Lower leg skin (tissue), 4 donors: ENCODE measurements around the gene NEURL1B. TPM values are rescaled to one million over a fixed set of nuclear protein-coding genes. Genes with fewer than 3 reads are reported as not detected.

Experiments used
- DNase-seq, 2 donors: peaks; one replicate each; pipeline ENCODE4 v3.0.0-alpha.2; 2019; ENCODE audit warnings: low spot score in 2 of 2
- H3K4me3 ChIP-seq: fragments of 200-600 bp; sonication (generic); 2 replicates; pipeline ENCODE4 v1.5.1; 2017; ENCODE audit warnings: mild to moderate bottlenecking, low read depth; ENCODE audit not compliant: poor library complexity, severe bottlenecking
- CTCF ChIP-seq, 3 donors: fragments of 450-650 bp; IDR thresholded peaks; one replicate each; pipeline ENCODE4 v1.5.1; 2016; ENCODE audit warnings: antibody characterized with exemption in 3 of 3, mild to moderate bottlenecking in 3 of 3, moderate library complexity in 2 of 3
- POLR2A ChIP-seq, 2 donors: fragments of 450-650 bp; IDR thresholded peaks; one replicate each; pipeline ENCODE4 v1.6.1; 2016 to 2017; ENCODE audit warnings: antibody characterized with exemption in 2 of 2, mild to moderate bottlenecking in 1 of 2, moderate library complexity in 1 of 2
- WGBS, 2 donors: methylation state at CpG; one replicate each; pipeline ENCODE4 v1.1.5; 2018; 5-methylcytosine and 5-hydroxymethylcytosine counted together
- intact Hi-C: fragments of 100-400 bp; cut with DNase I; formaldehyde crosslinking; loops from one replicate; pipeline ENCODE4 v1.15.0; 2023; ENCODE audit warnings: low total_unique reads
- total RNA-seq, 4 donors: library from RNA; depleted of rRNA; stranded (reverse); fragments of >200 nt; gene quantifications; one replicate each; pipeline ENCODE4 v1.1.0, GENCODE V29; 2016

NEURL1B gene
- total RNA-seq, 4 donors from 2014 or later = 12.5 to 34.8 (median 20.9) TPM

GRCh38 chr5:172612771-172613170 lies 28.3 kb upstream of the NEURL1B start:
- intact Hi-C loops = no loop called here
- DNase-seq = no peak
- no peak overlapping the region for H3K4me3 ChIP-seq
- TF ChIP-seq CTCF (IDR thresholded peaks at IDR 0.05) (no peak), POLR2A (IDR thresholded peaks at IDR 0.05) (no peak)
- WGBS, 2 donors = 89 to 94% methylated on average over 4 of the region's 4 CpGs

- H3K4me3 ChIP-seq = no peak overlapping the region
- intact Hi-C loops = no loop called here
- TF ChIP-seq CTCF (IDR thresholded peaks at IDR 0.05) = no peak
- TF ChIP-seq POLR2A (IDR thresholded peaks at IDR 0.05) = no peak
- DNase-seq = no peak
- WGBS, 2 donors = 68 to 71% methylated on average over 5 of the region's 5 CpGs
Observed at GRCh38 chr5:172616136-172616535, 24.9 kb upstream of the NEURL1B start.

GRCh38 chr5:172616730-172617129 lies 24.3 kb upstream of the NEURL1B start:
- 58 to 75% methylated on average over 16 of the region's 16 CpGs for WGBS, 2 donors
- H3K4me3 ChIP-seq = no peak overlapping the region
- DNase-seq = no peak

GRCh38 chr5:172617817-172618216 lies 23.2 kb upstream of the NEURL1B start:
- intact Hi-C loops = no loop called here
- no peak for TF ChIP-seq POLR2A (IDR thresholded peaks at IDR 0.05)
- TF ChIP-seq CTCF (IDR thresholded peaks at IDR 0.05) = no peak
- 73 to 79% methylated on average over 26 of the region's 26 CpGs for WGBS, 2 donors
- H3K4me3 ChIP-seq = no peak overlapping the region
- no peak for DNase-seq

More at GRCh38 chr5:172616730-172617129, 24.3 kb upstream of the NEURL1B start:
- intact Hi-C loops = no loop called here
- TF ChIP-seq POLR2A (IDR thresholded peaks at IDR 0.05) (no peak), CTCF (IDR thresholded peaks at IDR 0.05) (no peak)

GRCh38 chr5:172618574-172619365 lies 22.3 kb upstream of the NEURL1B start:
- DNase-seq = no peak
- TF ChIP-seq POLR2A (IDR thresholded peaks at IDR 0.05) (no peak), CTCF (IDR thresholded peaks at IDR 0.05) (no peak)
- H3K4me3 ChIP-seq = no peak overlapping the region
- intact Hi-C loops = no loop called here
- 93% methylated on average over 12 of the region's 12 CpGs for WGBS, 2 donors

- TF ChIP-seq POLR2A (IDR thresholded peaks at IDR 0.05) = no peak
- TF ChIP-seq CTCF (IDR thresholded peaks at IDR 0.05) = no peak
- DNase-seq = no peak
- no peak overlapping the region for H3K4me3 ChIP-seq
- 74 to 76% methylated on average over 6 of the region's 6 CpGs for WGBS, 2 donors
- intact Hi-C loops = no loop called here
Observed at GRCh38 chr5:172620506-172620905, 20.6 kb upstream of the NEURL1B start.
